ENCODE results near the gene COA7. TPM values are rescaled to one million over a fixed set of nuclear protein-coding genes. Genes with fewer than 3 reads are reported as not detected.
A peak's percentile ranks its signal among the peaks of the same experiment; 100 is the strongest.

The COA7 gene
- total RNA-seq, 2 donors from 2014 or later: 14.8 to 23.8 TPM

DNA sequence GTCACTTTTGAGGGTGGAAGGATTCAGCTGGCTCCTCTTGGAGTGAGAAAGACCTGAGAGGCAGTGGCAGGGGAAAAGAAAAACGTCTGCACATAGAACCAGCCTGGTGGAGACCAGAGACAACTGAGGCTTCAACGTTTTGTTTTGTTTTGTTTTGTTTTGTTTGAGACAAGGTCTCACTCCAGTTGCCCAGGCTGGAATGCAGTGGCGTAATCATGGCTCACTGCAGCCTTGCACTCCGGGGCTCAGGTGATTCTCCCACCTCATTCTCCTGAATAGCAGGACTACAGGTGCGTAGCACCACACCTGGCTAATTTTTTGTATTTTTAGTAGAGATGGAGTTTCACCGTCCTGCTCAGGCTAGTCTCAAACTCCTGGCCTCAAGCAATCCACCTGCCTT is 52.9 kb downstream of the COA7 start:
- Histone ChIP-seq H3K36me3 (no peaks in the 10 kb centered on the region), H3K27me3 (no peaks in the 10 kb centered on the region), H3K9ac (ENCODE audit: low read depth in 2 of 2, low read length in 2 of 2) (no peak overlapping the region), H3K4me1 (no peaks in the 10 kb centered on the region), H3K9me3 (no peaks in the 10 kb centered on the region), H3K4me3 (no peak overlapping the region), H3K27ac (no peak overlapping the region)
- intact Hi-C loops (cut with DNase I): no loop called here
- DNase-seq: no peak
- TF ChIP-seq CTCF (IDR thresholded peaks at IDR 0.05): no peak

GRCh38 chr1:52641307-52641706 is 56.8 kb downstream of the COA7 start:
- H3K4me3 ChIP-seq: no peak overlapping the region
- no peak overlapping the region for H3K27ac ChIP-seq
- no peaks in the 10 kb centered on the region for H3K9me3 ChIP-seq
- intact Hi-C loops (cut with DNase I): no loop called here
- H3K27me3 ChIP-seq: no peaks in the 10 kb centered on the region
- no peak for DNase-seq
- TF ChIP-seq CTCF (IDR thresholded peaks at IDR 0.05): no peak
- H3K36me3 ChIP-seq: no peaks in the 10 kb centered on the region
- no peak overlapping the region for H3K9ac ChIP-seq (ENCODE audit: low read depth in 2 of 2, low read length in 2 of 2)
- H3K4me1 ChIP-seq: no peaks in the 10 kb centered on the region

DNA sequence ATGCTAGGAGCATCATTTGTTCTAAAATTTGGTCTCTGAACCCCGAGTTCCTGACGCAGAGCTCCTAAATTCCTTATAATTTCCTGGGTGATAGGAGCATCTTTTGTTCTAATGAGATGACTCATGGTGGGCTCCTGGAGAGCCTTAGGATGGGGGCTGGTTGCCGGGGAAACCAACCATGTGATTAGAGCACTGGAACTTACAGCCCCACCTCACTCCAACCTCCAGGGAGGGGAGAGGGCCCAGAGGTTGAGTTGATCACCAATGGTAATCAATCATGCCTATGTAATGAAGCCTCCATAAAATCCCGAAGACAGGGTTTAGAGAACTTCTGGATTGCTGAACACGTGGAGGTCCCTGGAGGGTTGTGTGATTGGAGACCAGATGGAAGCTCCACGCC is 57.5 kb downstream of the COA7 start:
- no peak overlapping the region for H3K9ac ChIP-seq (ENCODE audit: low read depth in 2 of 2, low read length in 2 of 2)
- no peak for TF ChIP-seq CTCF (IDR thresholded peaks at IDR 0.05)
- intact Hi-C loops (cut with DNase I): no loop called here
- H3K27me3 ChIP-seq: no peaks in the 10 kb centered on the region
- no peak for DNase-seq
- H3K4me1 ChIP-seq: no peaks in the 10 kb centered on the region
- no peaks in the 10 kb centered on the region for H3K9me3 ChIP-seq
- no peak overlapping the region for H3K4me3 ChIP-seq
- H3K36me3 ChIP-seq: no peaks in the 10 kb centered on the region
- no peak overlapping the region for H3K27ac ChIP-seq

GRCh38 chr1:52637946-52638345 is 60.2 kb downstream of the COA7 start:
- TF ChIP-seq CTCF (IDR thresholded peaks at IDR 0.05): no peak
- intact Hi-C loops (cut with DNase I): no loop called here
- Histone ChIP-seq H3K4me3 (no peak overlapping the region), H3K9ac (ENCODE audit: low read depth in 2 of 2, low read length in 2 of 2) (no peak overlapping the region), H3K27me3 (peaks cover 12% of the 10 kb centered on the region), H3K4me1 (no peaks in the 10 kb centered on the region), H3K36me3 (no peaks in the 10 kb centered on the region), H3K9me3 (no peaks in the 10 kb centered on the region), H3K27ac (peak overlapping the region; percentile 54)
- no peak for DNase-seq

DNA sequence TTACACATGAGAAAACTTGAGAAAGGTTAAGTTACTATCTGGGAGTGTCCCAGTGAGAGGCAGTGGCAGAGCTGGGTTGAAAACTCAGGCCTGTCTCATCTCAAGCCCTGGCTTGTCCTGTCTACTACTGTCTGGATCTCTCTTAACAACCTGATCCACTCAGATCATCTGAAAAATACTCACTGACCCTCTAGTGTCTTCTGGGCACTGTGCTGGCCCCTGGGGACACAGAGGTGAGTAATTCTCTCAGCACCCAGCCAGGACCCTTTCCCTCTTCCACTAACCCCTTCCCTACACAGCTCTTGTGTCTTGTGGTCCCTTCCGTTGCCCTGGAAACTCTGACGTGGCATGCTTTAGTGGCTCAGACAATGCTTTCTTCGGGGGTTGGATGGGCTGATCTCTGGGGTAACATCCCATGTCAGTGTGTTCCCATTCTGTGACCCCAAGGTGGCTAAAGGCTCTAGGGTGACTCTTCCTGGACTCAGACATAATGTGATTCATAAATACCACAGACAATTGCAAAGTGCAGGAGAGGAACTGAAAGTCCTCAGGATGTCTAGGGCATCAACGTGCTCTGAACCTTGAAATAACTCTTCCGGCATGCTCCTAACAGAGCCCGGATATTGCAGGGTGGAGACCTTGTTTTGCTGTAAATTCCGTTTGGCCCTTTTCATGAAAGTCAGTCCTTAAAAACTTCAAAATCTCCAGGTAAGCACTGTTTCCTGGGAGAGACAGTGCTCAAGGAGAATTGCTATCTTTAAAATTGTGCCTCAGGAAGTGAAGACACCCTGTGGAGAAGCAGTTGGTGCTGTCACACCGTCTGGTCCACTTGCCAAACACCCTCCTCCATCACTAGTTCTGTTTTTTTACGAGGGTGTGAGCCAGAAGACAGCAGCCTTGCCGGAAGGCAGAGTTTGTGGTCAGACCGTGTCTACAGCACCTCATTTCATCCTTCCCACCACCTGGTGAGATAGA is 61.1 kb downstream of the COA7 start:
- no peak for DNase-seq
- no peak for TF ChIP-seq CTCF (IDR thresholded peaks at IDR 0.05)

More for the DNA sequence above, 61.1 kb downstream of the COA7 start:
- no peaks in the 10 kb centered on the region for H3K4me1 ChIP-seq
- H3K27ac ChIP-seq: peak overlapping the region; percentile 54
- no peak overlapping the region for H3K4me3 ChIP-seq
- intact Hi-C loops (cut with DNase I): no loop called here
- peaks cover 22% of the 10 kb centered on the region for H3K27me3 ChIP-seq
- no peaks in the 10 kb centered on the region for H3K36me3 ChIP-seq
- no peaks in the 10 kb centered on the region for H3K9me3 ChIP-seq
- peak overlapping the region in 1 of 2 donors; percentile 3 for H3K9ac ChIP-seq (ENCODE audit: low read depth in 2 of 2, low read length in 2 of 2)

Measured in colonic mucosa (tissue), 4 donors.